Uterus (tissue), 4 donors: ENCODE data around the gene MAD1L1. TPM values are rescaled to one million over a fixed set of nuclear protein-coding genes. Genes with fewer than 3 reads are reported as not detected.
"Not testable (repeated sequence)": the region's sequence is repeated elsewhere in the genome, so short reads cannot be mapped to it uniquely, and the experiment has no call there.

ENCODE experiments used
- DNase-seq, 2 donors: peaks; one replicate each; pipeline ENCODE4 v3.0.0-alpha.2; 2019 to 2020
- H3K27ac ChIP-seq, 2 donors: fragments of 200-600 bp; sonication (generic); 1 replicate in 1 of 2; 2 replicates in 1 of 2; pipeline ENCODE4 v1.5.1; 2016 to 2018
- H3K27me3 ChIP-seq, 2 donors: fragments of 200-600 bp; sonication (generic); one replicate each; pipeline ENCODE4 v1.5.1; 2018 to 2019; ENCODE audit warnings: control low read depth in 1 of 2
- H3K36me3 ChIP-seq, 2 donors: fragments of 200-600 bp; sonication (generic); one replicate each; pipeline ENCODE4 v1.5.1; 2019; ENCODE audit warnings: control low read depth in 1 of 2
- H3K4me1 ChIP-seq, 2 donors: fragments of 200-600 bp; sonication (generic); one replicate each; pipeline ENCODE4 v1.5.1; 2018 to 2019; ENCODE audit warnings: control low read depth in 1 of 2
- H3K4me3 ChIP-seq, 2 donors: fragments of 200-600 bp; sonication (generic); 1 replicate in 1 of 2; 2 replicates in 1 of 2; pipeline ENCODE4 v1.5.1; 2018 to 2019; ENCODE audit warnings: mild to moderate bottlenecking in 1 of 2
- H3K9me3 ChIP-seq, 2 donors: fragments of 200-600 bp; sonication (generic); one replicate each; pipeline ENCODE4 v1.5.1; 2019; ENCODE audit warnings: control low read depth in 1 of 2
- CTCF ChIP-seq, 4 experiments: fragments of 200-600 bp in 2 of 4; fragments of 450-650 bp in 2 of 4; sonication (generic) in 2 of 4; IDR thresholded peaks; one replicate each; pipeline ENCODE4 v1.5.1; 2016 to 2019; ENCODE audit warnings: antibody characterized with exemption in 4 of 4, mild to moderate bottlenecking in 2 of 4, moderate library complexity in 1 of 4
- POLR2A ChIP-seq, 2 donors: fragments of 450-650 bp; IDR thresholded peaks; one replicate each; pipeline ENCODE4 v1.6.1; 2016; ENCODE audit warnings: antibody characterized with exemption in 2 of 2, mild to moderate bottlenecking in 1 of 2, moderate library complexity in 1 of 2
- intact Hi-C: fragments of 100-400 bp; cut with DNase I; formaldehyde crosslinking; loops from one replicate; pipeline ENCODE4 v1.15.1; 2023; ENCODE audit warnings: low total_unique reads
- total RNA-seq, 4 donors: library from RNA; depleted of rRNA in 3 of 4; stranded (reverse); fragments of >200 nt in 3 of 4; gene quantifications; one replicate each; pipeline versions ENCODE4 v1.1.0 to v1.2.4, GENCODE V29; 2014 to 2023
- donor health status: DM: yes; HTN: yes; CAD: no.

Gene MAD1L1
- total RNA-seq, 4 donors from 2014 or later = 13.3 to 37.4 (median 33.1) TPM

- TF ChIP-seq CTCF (IDR thresholded peaks at IDR 0.05) (no peak), POLR2A (IDR thresholded peaks at IDR 0.05) (no peak)
- H3K4me1 ChIP-seq = no peaks in the 10 kb centered on the region
- no peak overlapping the region for H3K27ac ChIP-seq
- no peak overlapping the region for H3K4me3 ChIP-seq
- no peaks in the 10 kb centered on the region for H3K9me3 ChIP-seq
- DNase-seq = no peak
- H3K27me3 ChIP-seq = no peaks in the 10 kb centered on the region
- intact Hi-C loops = no loop called here
- no peaks in the 10 kb centered on the region for H3K36me3 ChIP-seq
Measured at GRCh38 chr7:1931256-1931950, 301.3 kb downstream of the MAD1L1 start.

- intact Hi-C loops = no loop called here
- Histone ChIP-seq H3K27ac (no peak overlapping the region), H3K4me3 (no peak overlapping the region), H3K36me3 (no peaks in the 10 kb centered on the region), H3K9me3 (no peaks in the 10 kb centered on the region), H3K4me1 (no peaks in the 10 kb centered on the region), H3K27me3 (no peaks in the 10 kb centered on the region)
- DNase-seq = no peak
- TF ChIP-seq POLR2A (IDR thresholded peaks at IDR 0.05) (no peak), CTCF (IDR thresholded peaks at IDR 0.05) (no peak)
Measured at GRCh38 chr7:1930381-1931065, 302.2 kb downstream of the MAD1L1 start.

- H3K27me3 ChIP-seq, H3K4me1 ChIP-seq, H3K27ac ChIP-seq, H3K36me3 ChIP-seq, H3K9me3 ChIP-seq, H3K4me3 ChIP-seq, intact Hi-C loops, DNase-seq: not testable (repeated sequence)
Measured at GRCh38 chr7:1929349-1929925, 303.3 kb downstream of the MAD1L1 start.

GRCh38 chr7:1928645-1929348 lies 303.9 kb downstream of the MAD1L1 start:
- no peak overlapping the region for H3K27ac ChIP-seq
- intact Hi-C loops = no loop called here
- no peak for DNase-seq
- no peaks in the 10 kb centered on the region for H3K9me3 ChIP-seq
- H3K36me3 ChIP-seq = no peaks in the 10 kb centered on the region
- H3K27me3 ChIP-seq = no peaks in the 10 kb centered on the region
- H3K4me3 ChIP-seq = no peak overlapping the region
- TF ChIP-seq CTCF (IDR thresholded peaks at IDR 0.05) (no peak), POLR2A (IDR thresholded peaks at IDR 0.05) (no peak)
- H3K4me1 ChIP-seq = no peaks in the 10 kb centered on the region

GRCh38 chr7:1927937-1928644 lies 304.7 kb downstream of the MAD1L1 start:
- Histone ChIP-seq H3K4me3 (no peak overlapping the region), H3K36me3 (no peaks in the 10 kb centered on the region), H3K9me3 (no peaks in the 10 kb centered on the region), H3K4me1 (no peaks in the 10 kb centered on the region), H3K27me3 (no peaks in the 10 kb centered on the region), H3K27ac (no peak overlapping the region)
- intact Hi-C loops = no loop called here
- no peak for DNase-seq
- TF ChIP-seq POLR2A (IDR thresholded peaks at IDR 0.05) (no peak), CTCF (IDR thresholded peaks at IDR 0.05) (no peak)
